Smooth muscle cell (in vitro differentiated cells): ENCODE results near the gene PRKG2. TPM values are rescaled to one million over a fixed set of nuclear protein-coding genes. Genes with fewer than 3 reads are reported as not detected.

Experiments
- DNase-seq: peaks from one replicate; lab custom pipeline; 2025; ENCODE audit not compliant: unreplicated experiment; lab: John Stamatoyannopoulos, UW
- H2AFZ ChIP-seq: fragments of 200-600 bp; sonication (generic); 2 replicates; pipeline ENCODE4 v1.6.0; 2016; ENCODE audit warnings: antibody characterized with exemption, low read depth, mild to moderate bottlenecking
- H3F3A ChIP-seq: fragments of 200-600 bp; sonication (generic); 2 replicates; pipeline ENCODE4 v1.6.0; 2017; ENCODE audit warnings: antibody characterized with exemption, low read depth
- H3K27ac ChIP-seq: fragments of 200-600 bp; sonication (generic); 2 replicates; pipeline ENCODE4 v1.5.1; 2016; ENCODE audit warnings: low read depth, mild to moderate bottlenecking
- H3K27me3 ChIP-seq: fragments of 200-600 bp; sonication (generic); 2 replicates; pipeline ENCODE4 v1.6.1; 2016; ENCODE audit warnings: low read depth, mild to moderate bottlenecking
- H3K36me3 ChIP-seq: fragments of 200-600 bp; sonication (generic); 2 replicates; pipeline ENCODE4 v1.5.1; 2016; ENCODE audit warnings: low read depth
- H3K4me1 ChIP-seq: fragments of 200-600 bp; sonication (generic); 2 replicates; pipeline ENCODE4 v1.5.1; 2016; ENCODE audit warnings: low read depth
- H3K4me2 ChIP-seq: fragments of 200-600 bp; sonication (generic); 2 replicates; pipeline ENCODE4 v1.6.0; 2016; ENCODE audit warnings: mild to moderate bottlenecking
- H3K4me3 ChIP-seq: fragments of 200-600 bp; sonication (generic); 2 replicates; pipeline ENCODE4 v1.5.1; 2016; ENCODE audit warnings: mild to moderate bottlenecking
- H3K79me2 ChIP-seq: fragments of 200-600 bp; sonication (generic); 2 replicates; pipeline ENCODE4 v1.6.0; 2016; ENCODE audit warnings: low read depth, mild to moderate bottlenecking
- H3K9ac ChIP-seq: fragments of 200-600 bp; sonication (generic); 2 replicates; pipeline ENCODE4 v1.6.0; 2016; ENCODE audit warnings: low read depth
- H3K9me3 ChIP-seq: fragments of 200-600 bp; sonication (generic); replicated peaks from 2 replicates; pipeline ENCODE4 v1.5.1; 2016; ENCODE audit warnings: low read depth
- H4K20me1 ChIP-seq: fragments of 200-600 bp; sonication (generic); 2 replicates; pipeline ENCODE4 v1.6.0; 2016; ENCODE audit warnings: low read depth
- WGBS: methylation state at CpG from one replicate; pipeline ENCODE4 v1.1.7; 2016; ENCODE audit warnings: low lambda C conversion rate; 5-methylcytosine and 5-hydroxymethylcytosine counted together
- polyA plus RNA-seq: library from polyadenylated mRNA; unstranded; fragments of >200 nt; fragmentation: Nextera tagmentation; extraction: Ambion mirVana; gene quantifications from 2 replicates; pipeline ENCODE4 v1.2.1, GENCODE V29; 2016
- total RNA-seq: library from RNA; depleted of rRNA; stranded (reverse); fragments of >200 nt; gene quantifications from 2 replicates; pipeline ENCODE4 v1.2.3, GENCODE V29; 2014
- TF ChIP-seq, protein P1 (sequence below): fragments of 200-600 bp; sonication (generic); IDR thresholded peaks from 2 replicates; pipeline ENCODE4 v1.5.1; 2017; ENCODE audit warnings: borderline replicate concordance, mild to moderate bottlenecking, antibody characterized with exemption; ENCODE audit not compliant: insufficient read depth, poor library complexity, severe bottlenecking

PRKG2 gene
- total and polyA plus RNA-seq, 2 experiments from 2014 or later, result 0.09 TPM; not detected in 1

- Histone ChIP-seq H3K4me2 (no peak overlapping the region), H3K79me2 (no peaks in the 10 kb centered on the region), H3K4me1 (no peaks in the 10 kb centered on the region), H3K9ac (no peak overlapping the region), H3K27ac (no peak overlapping the region), H3K4me3 (no peak overlapping the region), H2AFZ (no peak overlapping the region), H4K20me1 (no peaks in the 10 kb centered on the region), H3K36me3 (no peaks in the 10 kb centered on the region), H3K27me3 (peaks cover 29% of the 10 kb centered on the region), H3F3A (no peaks in the 10 kb centered on the region), H3K9me3 (no peaks in the 10 kb centered on the region)
- DNase-seq, result no peak
- TF ChIP-seq, protein P1, sequence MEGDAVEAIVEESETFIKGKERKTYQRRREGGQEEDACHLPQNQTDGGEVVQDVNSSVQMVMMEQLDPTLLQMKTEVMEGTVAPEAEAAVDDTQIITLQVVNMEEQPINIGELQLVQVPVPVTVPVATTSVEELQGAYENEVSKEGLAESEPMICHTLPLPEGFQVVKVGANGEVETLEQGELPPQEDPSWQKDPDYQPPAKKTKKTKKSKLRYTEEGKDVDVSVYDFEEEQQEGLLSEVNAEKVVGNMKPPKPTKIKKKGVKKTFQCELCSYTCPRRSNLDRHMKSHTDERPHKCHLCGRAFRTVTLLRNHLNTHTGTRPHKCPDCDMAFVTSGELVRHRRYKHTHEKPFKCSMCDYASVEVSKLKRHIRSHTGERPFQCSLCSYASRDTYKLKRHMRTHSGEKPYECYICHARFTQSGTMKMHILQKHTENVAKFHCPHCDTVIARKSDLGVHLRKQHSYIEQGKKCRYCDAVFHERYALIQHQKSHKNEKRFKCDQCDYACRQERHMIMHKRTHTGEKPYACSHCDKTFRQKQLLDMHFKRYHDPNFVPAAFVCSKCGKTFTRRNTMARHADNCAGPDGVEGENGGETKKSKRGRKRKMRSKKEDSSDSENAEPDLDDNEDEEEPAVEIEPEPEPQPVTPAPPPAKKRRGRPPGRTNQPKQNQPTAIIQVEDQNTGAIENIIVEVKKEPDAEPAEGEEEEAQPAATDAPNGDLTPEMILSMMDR, result no peak
Observed at GRCh38 chr4:81061344-81061730, 153.7 kb downstream of the PRKG2 start.

- H3K79me2 ChIP-seq, result no peaks in the 10 kb centered on the region
- no peak for DNase-seq
Observed at GRCh38 chr4:81060587-81061343, 154.3 kb downstream of the PRKG2 start.

DNA sequence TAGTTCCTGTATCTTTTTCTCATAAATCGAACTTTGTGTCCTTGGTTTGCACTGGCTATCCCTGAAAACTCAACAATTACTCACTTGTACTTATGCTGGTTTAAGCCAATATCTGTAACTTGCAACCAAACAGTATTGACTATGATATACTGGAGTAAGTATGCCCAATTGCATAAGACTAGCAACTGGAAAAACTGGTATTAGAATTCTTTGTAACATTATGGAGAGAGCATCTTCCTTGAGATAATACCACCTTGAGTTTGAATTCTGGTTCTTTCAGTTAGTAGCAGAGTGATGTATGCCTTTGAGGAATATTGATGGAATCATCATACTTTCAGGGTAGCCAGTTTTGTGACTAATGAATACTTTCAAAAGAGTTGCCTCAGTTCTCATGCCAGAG, 156.4 kb downstream of the PRKG2 start:
- no peak overlapping the region for H2AFZ ChIP-seq
- no peak overlapping the region for H3K9ac ChIP-seq
- no peaks in the 10 kb centered on the region for H3K9me3 ChIP-seq
- no peak for DNase-seq
- no peaks in the 10 kb centered on the region for H3K79me2 ChIP-seq
- no peak overlapping the region for H3K4me3 ChIP-seq
- no peaks in the 10 kb centered on the region for H4K20me1 ChIP-seq
- TF ChIP-seq, protein P1, result no peak
- no peaks in the 10 kb centered on the region for H3K4me1 ChIP-seq
- H3K27me3 ChIP-seq, result peaks cover 28% of the 10 kb centered on the region
- H3F3A ChIP-seq, result no peaks in the 10 kb centered on the region
- H3K4me2 ChIP-seq, result no peak overlapping the region
- 63% methylated on average over 1 of the region's 1 CpG for WGBS
- no peaks in the 10 kb centered on the region for H3K36me3 ChIP-seq
- no peak overlapping the region for H3K27ac ChIP-seq

More at GRCh38 chr4:81060587-81061343, 154.3 kb downstream of the PRKG2 start:
- Histone ChIP-seq H3K4me1 (no peaks in the 10 kb centered on the region), H3K9me3 (no peaks in the 10 kb centered on the region), H3K4me2 (no peak overlapping the region), H3K36me3 (no peaks in the 10 kb centered on the region), H3K4me3 (no peak overlapping the region), H3K27ac (no peak overlapping the region), H3K27me3 (peaks cover 28% of the 10 kb centered on the region), H3F3A (no peaks in the 10 kb centered on the region), H2AFZ (no peak overlapping the region), H4K20me1 (no peaks in the 10 kb centered on the region), H3K9ac (no peak overlapping the region)
- TF ChIP-seq, protein P1, result no peak
- 81% methylated on average over 6 of the region's 6 CpGs for whole genome bisulfite sequencing
